ENCODE results near the gene TRAM2.

TRAM2 gene

DNA sequence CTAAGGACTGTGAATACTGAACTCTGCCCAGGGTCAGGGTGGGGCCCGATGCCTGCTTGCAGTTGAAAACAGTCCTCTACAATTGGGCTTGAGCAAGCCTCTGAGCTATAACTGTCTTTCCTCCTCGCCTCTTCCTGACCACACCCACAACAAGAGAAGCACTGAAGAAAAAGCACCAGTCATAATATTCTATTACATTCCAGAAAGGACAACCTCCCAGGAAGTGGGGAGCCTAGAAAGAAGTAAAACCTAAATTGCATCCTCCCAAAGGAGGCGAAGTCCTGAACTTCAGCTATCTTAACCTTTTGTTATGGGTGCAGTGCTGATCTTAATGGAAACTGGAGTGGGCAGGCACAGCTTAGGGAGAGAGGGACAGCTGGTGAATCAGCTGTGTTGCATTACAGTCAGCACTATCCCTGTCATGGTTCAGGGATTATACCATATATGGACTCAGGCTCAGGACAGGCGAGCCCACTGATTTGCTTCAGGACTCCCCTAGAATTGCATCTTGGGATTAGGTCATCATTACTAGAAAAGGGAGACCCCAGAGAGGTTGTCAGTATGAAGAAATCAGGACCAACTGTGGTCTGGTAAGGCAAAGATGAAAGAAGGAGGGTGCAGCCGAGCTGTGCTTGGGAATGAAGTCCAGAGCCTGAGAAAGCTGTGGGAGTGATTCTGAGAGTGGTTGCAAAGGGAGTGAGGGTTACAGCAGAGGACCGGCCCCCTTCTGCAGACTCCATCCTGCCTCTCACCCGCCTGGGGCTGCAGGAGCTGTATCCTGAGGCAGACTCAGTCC lies 18.3 kb upstream of the TRAM2 start:
- DNase-seq, result no peak

DNA sequence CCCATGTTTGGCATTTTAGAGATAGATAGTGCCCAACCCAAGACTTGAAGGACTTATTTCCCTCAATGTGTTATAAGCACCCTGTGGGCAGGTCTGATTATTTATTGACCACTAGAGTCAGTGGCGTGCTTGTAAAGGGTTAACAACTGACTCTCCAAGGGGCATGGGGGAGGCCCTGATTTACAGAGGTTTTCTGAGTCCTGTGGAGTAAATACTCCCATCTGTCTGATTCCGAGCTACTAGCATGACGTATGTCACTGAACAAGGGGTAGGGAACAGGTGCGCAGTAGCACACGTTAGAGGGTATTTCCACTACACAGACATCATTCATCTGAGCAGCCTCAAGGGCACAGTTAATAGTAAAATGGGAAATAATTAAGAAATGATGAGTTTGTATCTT lies 17.4 kb upstream of the TRAM2 start:
- no peak for DNase-seq

DNA sequence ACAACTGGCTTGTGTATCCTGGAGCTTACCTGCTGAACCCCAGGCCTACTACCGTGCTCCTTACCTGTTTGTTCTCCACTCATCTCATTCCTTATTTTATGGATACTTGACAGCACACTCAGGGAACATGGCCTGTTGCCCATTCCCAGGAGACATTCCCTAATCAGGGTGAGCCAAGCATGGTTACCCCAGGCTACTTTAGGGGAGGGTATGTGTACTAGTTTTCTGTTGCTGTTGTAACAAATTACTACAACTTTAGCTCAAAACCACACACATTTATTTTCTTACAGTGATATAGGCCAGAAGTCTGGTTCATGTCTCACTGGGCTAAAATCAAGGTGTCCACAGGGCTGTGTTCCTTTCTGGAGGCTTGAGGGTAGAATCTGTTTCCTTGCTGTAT lies 15.0 kb upstream of the TRAM2 start:
- DNase-seq, result no peak

DNA sequence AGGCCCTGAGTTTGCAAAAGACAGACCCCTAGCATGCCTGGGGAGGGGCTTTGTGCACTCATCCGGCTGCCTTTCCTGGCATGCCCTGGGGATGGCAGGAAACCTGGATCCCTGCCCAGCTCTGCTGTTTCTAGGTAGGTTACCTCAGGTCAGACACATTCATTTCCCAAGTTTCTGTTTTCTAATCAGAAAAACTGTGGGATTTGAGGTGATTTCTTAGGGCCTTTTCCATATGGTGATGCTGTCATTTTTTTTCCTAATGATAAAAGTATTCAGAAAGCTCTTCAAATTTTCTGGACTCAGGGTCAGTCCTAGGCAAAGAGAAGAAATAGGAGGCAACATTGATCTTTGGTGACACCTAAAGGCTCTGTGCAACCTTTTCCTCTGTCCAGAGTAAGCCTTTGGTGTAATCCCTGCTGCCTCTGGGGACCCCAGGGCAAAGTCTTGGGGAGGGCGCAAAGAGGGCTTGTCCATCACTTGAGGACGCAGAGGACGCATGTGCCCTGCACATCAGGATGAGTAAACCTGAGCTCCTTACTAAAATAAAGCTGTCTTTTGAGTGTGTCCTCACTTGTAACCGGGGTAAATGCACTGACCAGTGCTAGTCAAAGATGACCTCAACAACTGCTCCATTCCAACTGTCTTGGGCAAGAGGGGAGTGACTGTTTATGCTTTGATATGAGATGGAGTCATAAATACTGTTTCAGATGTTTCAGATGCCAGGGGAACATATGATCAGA lies 13.5 kb upstream of the TRAM2 start:
- peak in 9 of 56 donors; percentile 1 to 31 (median 17) for DNase-seq

DNA sequence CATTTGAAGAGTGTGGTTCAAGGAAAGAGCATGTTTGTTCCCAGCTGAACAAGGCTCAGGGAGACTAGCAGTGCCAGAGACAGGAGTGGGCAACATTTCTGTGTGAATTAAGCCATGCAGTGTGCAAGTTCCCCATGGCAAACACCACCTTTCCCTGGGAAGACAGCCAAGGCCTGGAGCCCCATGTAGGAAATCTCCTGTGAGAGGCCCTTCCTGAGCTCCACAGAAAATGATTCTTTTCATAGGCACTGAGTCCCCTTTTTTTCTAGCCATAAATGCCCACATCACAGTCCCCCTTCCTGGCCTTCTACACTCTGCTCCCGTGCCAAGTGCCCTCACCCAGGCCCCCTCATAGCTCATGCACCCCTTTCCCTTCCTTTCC lies 11.8 kb upstream of the TRAM2 start:
- peak in 3 of 56 donors; percentile 5 to 11 (median 6) for DNase-seq

DNA sequence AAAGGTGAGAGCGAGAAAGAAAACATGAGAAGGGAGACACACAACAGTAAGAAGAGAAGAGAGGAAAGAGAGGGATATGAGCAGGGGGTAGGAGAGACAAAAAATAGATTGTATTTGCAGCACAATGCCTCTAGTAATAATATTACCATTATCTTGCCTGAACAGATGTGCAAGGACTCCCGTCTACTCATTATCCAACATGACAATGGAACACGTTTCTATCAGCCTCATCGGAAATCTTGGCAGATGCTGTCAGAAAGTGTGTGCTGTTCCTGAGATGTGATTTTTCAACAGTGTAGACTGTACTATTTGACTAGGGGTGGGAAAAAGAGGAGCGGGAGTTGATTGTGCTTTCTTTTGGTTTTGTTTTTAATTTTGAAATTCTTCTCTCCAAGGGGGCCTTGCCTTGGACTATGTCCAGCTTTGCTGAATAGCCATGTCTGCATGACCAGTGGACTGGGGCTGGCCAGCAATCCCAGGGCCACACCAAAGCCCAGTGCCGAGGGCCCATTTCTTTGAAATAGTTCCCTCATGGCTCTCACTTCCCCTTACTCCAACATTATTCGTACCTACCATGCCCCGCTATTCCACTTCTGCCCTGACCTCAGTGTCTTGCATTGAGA lies 11.3 kb upstream of the TRAM2 start:
- DNase-seq, result no peak

DNA sequence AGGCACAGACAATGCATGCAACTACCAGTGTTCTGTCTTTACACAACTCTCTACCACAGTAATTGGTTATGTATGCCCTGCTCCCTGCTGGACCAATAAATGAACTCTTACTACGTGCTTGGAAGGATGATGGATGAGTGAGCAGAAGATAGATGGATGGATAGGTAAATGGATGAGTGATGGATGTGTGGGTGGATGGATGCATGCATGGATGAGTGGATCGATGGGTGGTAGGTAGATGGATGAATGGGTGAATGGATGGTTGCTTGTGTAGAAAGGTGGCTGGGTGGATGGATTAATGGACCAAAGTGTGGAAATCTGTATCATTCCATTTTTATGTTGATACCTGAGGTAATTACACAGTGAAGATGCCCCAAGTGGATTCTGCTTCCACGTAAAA lies 10.1 kb upstream of the TRAM2 start:
- no peak for DNase-seq

DNA sequence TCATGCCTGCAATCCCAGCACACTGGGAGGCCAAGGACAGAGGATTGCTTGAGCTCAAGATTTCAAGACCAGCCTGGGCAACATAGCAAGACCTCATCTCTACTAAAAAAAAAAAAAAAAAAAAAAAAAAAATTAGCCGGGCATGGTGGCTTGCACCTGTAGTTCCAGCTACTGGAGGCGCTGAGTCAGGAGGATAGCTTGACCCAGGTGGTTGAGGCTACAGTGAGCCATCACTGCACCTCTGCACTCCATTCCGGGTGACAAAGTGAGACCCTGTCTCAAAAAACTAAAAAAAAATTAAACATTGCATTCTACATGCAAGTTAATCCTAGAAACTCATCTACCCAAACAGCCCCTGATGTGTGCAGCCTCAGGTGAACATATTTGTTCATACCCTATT lies 7.3 kb upstream of the TRAM2 start:
- no peak for DNase-seq

DNA sequence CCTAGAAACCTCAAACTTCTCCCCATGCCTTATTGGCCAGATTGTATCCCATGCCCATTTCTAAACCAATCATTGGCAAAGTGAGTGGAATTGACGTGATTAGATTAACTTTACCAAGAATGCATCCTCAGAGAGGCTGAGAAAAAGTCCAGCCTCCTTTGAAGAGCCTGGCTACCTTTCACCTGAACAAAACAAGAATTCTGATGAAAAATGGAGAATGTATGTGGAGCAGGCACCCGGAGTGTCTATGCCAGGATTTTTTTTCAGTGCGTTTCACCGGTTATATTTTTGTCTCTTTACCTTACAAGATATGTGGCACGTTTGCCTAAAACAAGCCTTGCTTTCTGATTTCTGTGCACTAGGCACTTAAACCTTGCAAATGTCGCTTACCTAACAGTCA lies 6.1 kb upstream of the TRAM2 start:
- no peak for DNase-seq

DNA sequence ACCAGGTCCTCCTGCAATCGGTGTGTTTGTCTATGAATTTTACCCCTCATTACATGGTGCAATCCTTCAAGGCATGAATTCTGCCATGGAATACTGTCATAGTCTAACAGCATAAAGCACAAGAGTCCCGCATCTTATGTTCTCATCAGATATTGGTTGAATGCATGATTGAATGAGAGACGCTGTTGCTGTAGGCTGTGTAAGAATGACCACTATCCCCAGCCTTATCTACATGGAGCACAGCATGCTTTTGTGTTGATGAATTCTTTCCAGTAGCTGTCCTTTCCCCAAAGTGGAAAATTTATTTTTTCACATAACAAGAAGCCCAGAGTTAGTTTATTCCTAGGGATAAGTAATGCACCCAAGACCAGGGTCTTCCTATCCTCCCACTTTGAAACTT lies 5.6 kb upstream of the TRAM2 start:
- no peak for DNase-seq

DNA sequence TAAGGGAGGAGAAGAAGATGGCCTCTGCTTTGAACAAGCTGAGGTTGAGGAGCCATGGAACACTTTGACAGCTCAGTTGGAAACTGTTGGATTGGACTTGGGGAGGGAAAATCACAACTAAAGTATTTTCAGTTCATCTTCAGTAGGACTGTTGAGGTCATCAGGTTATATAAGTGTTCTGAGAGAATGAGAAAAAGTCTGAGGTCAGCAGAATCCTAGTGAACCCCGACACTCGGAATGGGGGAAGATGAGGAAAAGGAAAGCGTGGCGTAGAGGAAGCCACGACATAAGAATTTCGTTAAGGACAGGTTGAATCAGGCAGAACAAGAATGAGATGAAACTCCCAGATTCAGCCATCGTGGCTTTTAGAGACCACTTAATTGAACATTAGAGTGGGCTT lies 4.0 kb upstream of the TRAM2 start:
- DNase-seq, result no peak

DNA sequence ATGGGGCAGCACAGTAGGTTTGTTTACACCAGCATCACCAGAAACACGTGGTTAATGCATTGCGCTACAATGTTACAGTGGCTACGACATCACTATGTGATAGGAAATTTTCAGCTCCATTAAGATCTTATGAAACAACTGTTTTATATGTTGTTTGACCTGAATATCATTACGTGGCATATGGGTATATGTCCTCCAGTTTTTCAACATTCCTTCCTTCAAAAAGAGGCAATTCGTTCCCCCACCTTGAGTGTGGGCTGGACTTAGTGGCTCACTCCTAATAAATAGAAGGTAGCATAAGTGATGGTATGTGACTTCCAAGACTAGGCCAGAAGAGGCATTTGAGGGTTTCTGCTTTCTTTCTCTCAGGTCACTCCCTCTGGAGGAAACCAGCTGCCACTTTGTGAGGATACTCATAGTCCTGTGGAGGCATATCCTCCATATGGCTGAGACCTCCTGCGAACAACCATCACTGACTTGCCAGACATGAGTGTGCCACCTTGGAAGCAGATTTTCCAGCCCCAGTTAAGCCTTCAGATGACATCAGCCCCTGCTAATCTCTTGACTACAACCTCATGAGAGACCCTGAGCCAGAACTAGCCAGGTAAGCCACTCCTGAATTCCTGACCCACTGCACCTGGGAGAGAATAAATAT lies 2.3 kb upstream of the TRAM2 start:
- no peak for DNase-seq

DNA sequence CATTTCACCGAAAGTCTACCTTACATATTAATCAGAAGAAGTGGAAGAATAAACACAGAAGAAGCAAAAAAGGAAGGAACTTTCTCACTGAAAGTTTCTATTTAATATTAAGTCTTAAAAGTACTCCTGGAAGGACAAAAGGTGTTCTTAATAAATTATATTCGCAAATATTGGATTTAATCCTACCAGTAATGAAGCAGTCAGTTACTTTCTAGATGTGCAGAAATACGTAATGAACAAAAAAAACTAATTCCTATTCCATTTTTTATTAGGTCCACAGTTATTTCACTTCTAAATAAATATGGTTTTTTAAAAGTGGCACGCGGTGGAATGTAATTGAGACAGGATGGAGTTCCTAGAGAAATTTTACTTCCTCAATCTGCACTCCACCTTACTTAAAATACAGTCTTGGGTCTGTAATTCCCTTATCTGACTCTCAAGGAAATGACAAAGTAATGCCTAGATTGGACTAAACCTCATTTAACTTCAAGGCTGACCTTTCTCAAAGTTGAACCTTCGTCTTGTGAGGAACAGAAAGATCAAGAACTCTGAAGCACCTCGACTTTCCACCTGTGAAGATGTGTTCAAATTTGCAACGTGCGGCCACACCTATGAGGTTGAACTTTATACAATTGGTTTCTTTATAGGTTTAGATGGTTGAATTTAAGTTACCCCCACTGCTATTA lies 1.1 kb upstream of the TRAM2 start:
- DNase-seq, result no peak

DNA sequence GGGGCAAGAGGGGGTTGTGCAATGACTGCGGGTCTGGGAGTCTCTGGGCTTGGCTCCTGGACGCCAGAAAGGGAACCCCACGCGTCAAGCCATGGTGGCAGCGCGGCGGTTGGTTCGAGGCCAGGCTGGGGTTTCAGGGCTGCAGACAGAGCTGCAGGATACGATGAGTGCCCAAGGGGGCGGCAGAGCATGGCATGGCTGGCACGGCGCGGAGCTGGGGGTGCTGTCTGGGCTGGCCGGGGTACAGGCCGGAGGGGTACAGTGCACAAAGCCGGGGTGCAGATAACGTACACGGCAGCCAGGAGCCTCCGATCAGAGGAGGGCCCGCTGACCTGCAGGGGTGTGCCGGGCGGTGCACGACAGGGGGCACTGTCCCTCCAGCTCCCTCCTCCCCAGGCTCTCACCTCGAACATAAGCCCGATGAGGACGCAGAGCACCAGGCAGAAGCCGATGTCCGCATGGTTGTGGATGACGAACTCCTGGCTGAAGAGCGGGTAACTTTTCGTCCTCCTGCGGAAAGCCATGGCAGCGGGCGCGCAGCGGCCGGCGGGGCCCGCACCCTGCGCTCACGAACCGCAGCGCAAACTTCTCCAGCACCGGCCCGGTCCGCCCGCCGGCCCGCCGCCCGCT lies 353 bp downstream of the TRAM2 start:
- peak in 27 of 56 donors; percentile 22 to 75 (median 52) for DNase-seq

DNA sequence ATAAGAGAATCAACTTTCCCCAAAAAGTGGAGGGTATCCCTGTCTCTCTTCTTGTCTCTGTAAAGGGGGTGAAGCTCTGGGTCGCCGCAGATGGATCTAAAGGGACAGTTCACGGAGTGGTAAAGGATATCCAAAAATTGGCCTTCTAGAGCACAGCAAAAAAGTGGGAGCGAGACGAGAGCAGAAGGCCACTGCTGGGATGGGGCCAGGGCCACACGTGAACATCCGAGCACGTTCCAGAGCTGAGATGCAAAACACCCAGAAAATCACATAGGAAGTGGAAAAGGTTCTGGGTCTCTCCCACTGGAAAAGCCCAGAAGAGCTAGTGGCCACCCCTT lies 837 bp downstream of the TRAM2 start:
- DNase-seq, result peak in 1 of 56 donors; percentile 6

DNA sequence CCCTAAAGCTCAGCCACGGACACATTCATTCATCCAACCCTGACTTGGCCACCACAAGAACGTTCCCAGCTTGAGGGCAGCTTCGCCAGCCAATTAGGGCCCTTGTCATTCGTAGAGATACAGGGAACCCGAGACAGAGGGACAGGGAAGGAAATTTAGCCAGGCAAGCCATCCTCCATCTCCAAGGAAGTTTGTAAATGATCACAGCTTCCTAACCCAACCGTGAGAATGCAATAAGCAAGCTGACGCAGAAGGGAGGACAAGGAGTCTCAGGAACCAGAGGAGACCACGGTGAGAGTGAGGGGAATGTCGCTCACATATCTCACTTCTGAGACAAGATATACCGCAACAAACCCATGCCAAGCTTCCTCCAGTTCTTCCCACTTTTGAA lies 1.4 kb downstream of the TRAM2 start:
- DNase-seq, result no peak

DNA sequence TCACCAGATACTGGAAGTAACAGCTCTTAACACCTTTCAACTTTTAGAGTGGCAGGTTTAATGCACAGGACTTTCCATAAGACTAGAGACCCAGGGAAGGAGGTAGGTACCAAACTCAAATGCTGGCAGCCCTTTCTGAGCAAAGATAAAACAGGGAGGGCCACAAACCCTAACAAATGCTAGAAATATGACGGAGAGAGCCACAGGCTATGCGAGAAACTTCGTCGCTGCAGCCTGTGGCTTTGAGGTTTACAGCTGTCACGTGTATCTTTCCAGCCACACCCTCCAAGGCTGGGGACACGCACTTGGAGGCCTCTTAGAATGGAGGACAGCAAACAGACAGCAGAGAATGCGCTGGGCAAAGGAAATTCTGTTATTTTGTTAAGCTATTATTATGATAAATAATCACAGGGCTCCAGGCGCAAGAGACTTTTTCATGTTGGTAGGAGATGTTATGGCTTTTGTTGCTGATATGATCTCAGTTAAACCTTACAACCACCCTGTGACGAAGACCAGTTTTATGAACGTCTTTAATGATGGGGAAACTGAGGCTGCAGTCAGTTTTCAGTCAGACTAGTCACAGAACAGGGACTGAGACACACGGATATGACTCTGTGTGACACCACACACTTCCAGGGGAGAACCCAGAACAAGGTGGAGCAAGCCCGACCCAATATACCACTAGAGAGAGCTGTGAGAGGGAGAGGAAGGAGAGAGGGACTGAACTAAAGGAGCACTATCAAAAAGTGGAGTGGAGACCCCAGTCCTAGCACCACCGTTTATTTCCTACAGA lies 2.0 kb downstream of the TRAM2 start:
- no peak for DNase-seq

DNA sequence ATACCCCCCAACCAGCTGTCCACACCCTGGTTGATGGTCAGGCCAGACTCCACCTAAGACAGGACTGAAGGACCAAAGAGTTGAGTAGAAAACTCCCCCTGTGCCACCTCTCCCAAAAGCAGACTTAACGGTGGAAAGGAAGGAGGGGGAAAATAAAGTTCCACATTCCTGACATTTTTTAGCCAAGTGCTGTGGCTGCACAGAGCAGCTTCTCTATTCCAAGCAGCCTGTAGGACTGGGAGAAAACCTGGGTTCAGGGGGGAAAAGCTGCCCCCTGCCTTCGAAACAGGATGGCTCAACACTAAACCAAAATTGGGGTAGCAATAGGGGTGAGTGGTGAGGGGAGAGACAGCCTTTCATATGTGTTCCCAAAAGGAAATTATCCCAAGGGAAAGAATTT lies 3.6 kb downstream of the TRAM2 start:
- DNase-seq, result no peak

DNA sequence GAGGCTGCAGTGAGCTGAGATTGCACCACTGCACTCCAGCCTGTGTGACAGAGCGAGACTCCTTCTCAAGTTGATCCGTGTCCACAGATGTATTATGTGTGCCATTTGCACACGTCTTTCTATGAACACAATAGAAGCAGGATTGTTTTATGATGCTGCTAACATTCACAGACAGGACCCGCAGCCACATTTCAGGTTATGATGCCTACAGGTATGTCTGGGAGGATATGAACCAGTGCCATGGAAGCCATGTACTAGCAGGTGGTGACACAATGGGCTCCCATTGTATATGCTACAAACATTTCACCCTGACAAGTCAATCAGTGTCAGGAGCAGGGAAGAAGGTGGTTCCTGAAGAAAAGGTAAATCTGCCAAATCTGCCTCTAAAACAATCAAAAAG lies 4.3 kb downstream of the TRAM2 start:
- DNase-seq, result no peak

DNA sequence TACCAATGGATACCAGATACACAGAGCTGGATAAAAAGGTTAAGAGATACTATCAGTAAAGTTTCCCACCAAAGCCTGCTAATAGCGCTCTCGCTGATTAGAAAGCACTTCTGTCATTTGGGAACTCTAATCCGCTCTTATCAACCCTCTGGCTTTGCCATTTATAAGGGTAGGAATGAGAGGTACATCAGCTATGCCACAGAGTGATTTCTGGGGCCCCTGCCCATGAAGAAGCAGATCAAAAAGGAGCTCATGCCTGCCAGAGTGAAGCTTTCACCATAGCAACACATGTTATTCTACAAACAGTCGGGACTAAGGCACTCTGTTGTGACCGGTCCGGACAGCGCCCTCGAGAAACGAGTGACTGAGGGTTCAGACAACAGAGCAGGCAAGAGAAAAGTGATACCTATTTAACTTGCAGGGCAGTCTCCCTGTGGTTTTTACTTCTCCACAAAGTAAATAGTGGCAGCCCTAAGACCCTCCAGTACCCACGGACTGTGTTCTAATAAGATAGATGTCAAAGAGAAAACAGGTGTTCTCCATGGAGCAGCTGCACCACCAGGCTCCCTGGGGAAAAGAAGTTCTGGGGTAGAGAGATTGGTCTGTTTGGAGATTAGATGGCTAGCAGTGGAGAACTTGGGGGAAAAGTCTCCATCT lies 5.6 kb downstream of the TRAM2 start:
- DNase-seq, result no peak
